Astrocyte (in vitro differentiated cells and primary cell): ENCODE measurements around the gene SLC1A3. TPM values are rescaled to one million over a fixed set of nuclear protein-coding genes. Genes with fewer than 3 reads are reported as not detected.

Experiments
- DNase-seq: peaks from one replicate; pipeline ENCODE4 v3.0.0-alpha.2; 2010; ENCODE audit warnings: low read depth
- FAIRE-seq: peaks from 2 replicates; lab custom pipeline; 2011; peaks lifted over from hg19 to GRCh38; lab: Jason Lieb, UNC
- H2AFZ ChIP-seq: 2 replicates; pipeline ENCODE4 v1.6.0; 2012; ENCODE audit warnings: low read depth, low read length, inconsistent platforms
- H3K27ac ChIP-seq: 2 replicates; pipeline ENCODE4 v1.5.1; 2011; ENCODE audit warnings: low read depth, low read length, inconsistent platforms
- H3K27me3 ChIP-seq: 2 replicates; pipeline ENCODE4 v1.6.0; 2011; ENCODE audit warnings: low read length, inconsistent platforms; ENCODE audit not compliant: insufficient read depth
- H3K36me3 ChIP-seq: 2 replicates; pipeline ENCODE4 v1.5.1; 2011; ENCODE audit warnings: low read length, inconsistent platforms; ENCODE audit not compliant: insufficient read depth
- H3K4me1 ChIP-seq: 2 replicates; pipeline ENCODE4 v1.5.1; 2011; ENCODE audit warnings: low read length, inconsistent platforms; ENCODE audit not compliant: insufficient read depth
- H3K4me2 ChIP-seq: 2 replicates; pipeline ENCODE4 v1.6.0; 2012; ENCODE audit warnings: low read length, inconsistent platforms
- H3K4me3 ChIP-seq: 2 replicates; pipeline ENCODE4 v1.5.1; 2011; ENCODE audit warnings: low read depth, mild to moderate bottlenecking, low read length, inconsistent platforms; ENCODE audit not compliant: insufficient read depth
- H3K79me2 ChIP-seq: 2 replicates; pipeline ENCODE4 v1.6.0; 2012; ENCODE audit warnings: mild to moderate bottlenecking, low read length, inconsistent platforms; ENCODE audit not compliant: insufficient read depth
- H3K9ac ChIP-seq: 2 replicates; pipeline ENCODE4 v1.6.0; 2012; ENCODE audit warnings: mild to moderate bottlenecking, low read length, inconsistent platforms
- H3K9me3 ChIP-seq: 2 replicates; pipeline ENCODE4 v1.5.1; 2012; ENCODE audit warnings: low read depth, mild to moderate bottlenecking, low read length, inconsistent platforms; ENCODE audit not compliant: insufficient read depth
- H4K20me1 ChIP-seq: 2 replicates; pipeline ENCODE4 v1.6.0; 2012; ENCODE audit warnings: low read length, inconsistent platforms; ENCODE audit not compliant: insufficient read depth
- H3K27ac Mint-ChIP-seq: one replicate; pipeline ENCODE4 v1.8.0; 2021; ENCODE audit warnings: mild to moderate bottlenecking, mixed read lengths; ENCODE audit not compliant: unreplicated experiment
- H3K27me3 Mint-ChIP-seq: one replicate; pipeline ENCODE4 v1.8.0; 2021; ENCODE audit warnings: low read depth, mixed read lengths; ENCODE audit not compliant: unreplicated experiment
- H3K36me3 Mint-ChIP-seq: one replicate; pipeline ENCODE4 v1.8.0; 2021; ENCODE audit warnings: low read depth, mixed read lengths; ENCODE audit not compliant: unreplicated experiment
- H3K4me1 Mint-ChIP-seq: one replicate; pipeline ENCODE4 v1.8.0; 2021; ENCODE audit warnings: low read depth, mixed read lengths; ENCODE audit not compliant: unreplicated experiment
- H3K4me3 Mint-ChIP-seq: one replicate; pipeline ENCODE4 v1.8.0; 2021; ENCODE audit warnings: mild to moderate bottlenecking, moderate library complexity, mixed read lengths; ENCODE audit not compliant: unreplicated experiment
- H3K9me3 Mint-ChIP-seq: one replicate; pipeline ENCODE4 v1.8.0; 2021; ENCODE audit warnings: mild to moderate bottlenecking, mixed read lengths; ENCODE audit not compliant: unreplicated experiment
- EZH2 ChIP-seq: IDR thresholded peaks from 2 replicates; pipeline ENCODE4 v1.6.1; 2012; ENCODE audit warnings: mild to moderate bottlenecking, low read length, inconsistent platforms; ENCODE audit not compliant: insufficient read depth
- total RNA-seq: library from RNA; stranded (reverse); gene quantifications from 2 replicates; pipeline ENCODE4 v1.2.1, GENCODE V29; 2021
- TF ChIP-seq, protein P1 (sequence below): IDR thresholded peaks from 2 replicates; pipeline ENCODE4 v1.5.1; 2011; ENCODE audit warnings: low read depth, mild to moderate bottlenecking, inconsistent platforms, low read length, moderate library complexity; ENCODE audit not compliant: insufficient read depth

The SLC1A3 gene
- total RNA-seq, 1 donor from 2014 or later: 23.8 TPM

DNA sequence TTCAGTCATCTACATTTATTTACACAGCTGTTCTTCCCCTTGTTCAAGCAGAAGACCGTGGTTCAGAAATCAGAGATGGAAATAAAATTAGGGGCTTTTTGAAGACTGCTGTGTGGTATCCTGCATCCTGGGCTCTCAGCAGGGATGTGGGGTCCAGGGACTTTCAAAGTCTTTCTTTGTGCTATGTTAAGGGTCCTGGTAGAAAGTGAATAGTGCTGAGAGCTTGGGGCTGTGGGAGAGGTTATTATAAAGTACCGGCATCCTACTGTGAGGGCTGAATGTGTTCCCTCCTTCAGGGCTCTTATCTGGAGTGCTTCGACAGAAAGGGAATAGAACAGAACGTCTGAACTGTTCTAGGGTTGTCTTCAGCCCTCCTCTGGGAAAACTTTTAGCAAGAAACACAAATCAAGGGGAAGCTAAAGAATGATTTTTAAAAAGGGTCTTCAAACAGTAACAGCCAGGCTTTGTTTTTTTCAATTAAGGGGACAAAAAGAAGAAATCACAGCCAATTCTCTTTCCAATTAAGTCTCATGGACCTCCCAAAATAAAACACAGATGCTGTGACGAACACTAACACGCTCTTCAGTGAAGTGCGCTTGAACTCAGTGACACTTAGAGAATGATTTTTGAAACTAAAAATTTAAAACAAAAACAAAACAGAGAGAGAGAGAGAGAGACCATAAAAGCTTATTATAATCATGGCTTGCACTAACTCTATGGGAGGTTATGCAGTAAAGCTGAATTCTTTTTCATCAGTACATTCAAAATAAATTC, 15.7 kb upstream of the SLC1A3 start:
- H2AFZ ChIP-seq: peak overlapping the region; percentile 35
- H3K4me3 ChIP-seq: no peak overlapping the region
- H3K79me2 ChIP-seq: no peaks in the 10 kb centered on the region
- Mint-ChIP-seq H3K27me3 (peaks cover 2% of the 10 kb centered on the region), H3K36me3 (no peaks in the 10 kb centered on the region), H3K4me3 (no peak overlapping the region), H3K4me1 (no peaks in the 10 kb centered on the region), H3K27ac (no peak overlapping the region), H3K9me3 (no peaks in the 10 kb centered on the region)
- H3K36me3 ChIP-seq: no peaks in the 10 kb centered on the region
- H3K27me3 ChIP-seq: no peaks in the 10 kb centered on the region
- no peak overlapping the region for H3K27ac ChIP-seq
- H3K4me1 ChIP-seq: no peaks in the 10 kb centered on the region
- no peak for TF ChIP-seq EZH2
- TF ChIP-seq, protein P1, sequence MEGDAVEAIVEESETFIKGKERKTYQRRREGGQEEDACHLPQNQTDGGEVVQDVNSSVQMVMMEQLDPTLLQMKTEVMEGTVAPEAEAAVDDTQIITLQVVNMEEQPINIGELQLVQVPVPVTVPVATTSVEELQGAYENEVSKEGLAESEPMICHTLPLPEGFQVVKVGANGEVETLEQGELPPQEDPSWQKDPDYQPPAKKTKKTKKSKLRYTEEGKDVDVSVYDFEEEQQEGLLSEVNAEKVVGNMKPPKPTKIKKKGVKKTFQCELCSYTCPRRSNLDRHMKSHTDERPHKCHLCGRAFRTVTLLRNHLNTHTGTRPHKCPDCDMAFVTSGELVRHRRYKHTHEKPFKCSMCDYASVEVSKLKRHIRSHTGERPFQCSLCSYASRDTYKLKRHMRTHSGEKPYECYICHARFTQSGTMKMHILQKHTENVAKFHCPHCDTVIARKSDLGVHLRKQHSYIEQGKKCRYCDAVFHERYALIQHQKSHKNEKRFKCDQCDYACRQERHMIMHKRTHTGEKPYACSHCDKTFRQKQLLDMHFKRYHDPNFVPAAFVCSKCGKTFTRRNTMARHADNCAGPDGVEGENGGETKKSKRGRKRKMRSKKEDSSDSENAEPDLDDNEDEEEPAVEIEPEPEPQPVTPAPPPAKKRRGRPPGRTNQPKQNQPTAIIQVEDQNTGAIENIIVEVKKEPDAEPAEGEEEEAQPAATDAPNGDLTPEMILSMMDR: no peak
- no peak for DNase-seq
- no peaks in the 10 kb centered on the region for H3K9me3 ChIP-seq
- H3K4me2 ChIP-seq: peak overlapping the region; percentile 22
- H3K9ac ChIP-seq: no peak overlapping the region
- FAIRE-seq: no peak
- no peaks in the 10 kb centered on the region for H4K20me1 ChIP-seq

DNA sequence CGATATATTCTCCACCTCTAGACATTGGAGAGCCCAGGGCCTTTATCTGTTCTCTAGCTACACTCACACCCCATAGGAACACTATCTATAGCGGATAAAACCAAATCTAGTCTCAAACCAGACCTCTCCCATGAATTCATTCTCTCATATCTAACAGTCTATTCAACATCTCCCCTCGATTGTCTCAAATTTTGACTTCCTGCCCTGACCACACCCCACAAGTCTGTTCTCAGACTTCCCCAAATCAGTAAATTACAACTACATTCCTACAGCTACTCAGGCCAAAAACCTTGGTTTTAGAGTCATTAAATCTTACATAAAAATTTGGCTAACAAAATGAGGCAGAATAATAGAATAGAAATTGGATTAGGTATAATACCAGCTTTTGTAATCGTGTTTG, 12.5 kb upstream of the SLC1A3 start:
- H3K9ac ChIP-seq: no peak overlapping the region
- H3K36me3 ChIP-seq: no peaks in the 10 kb centered on the region
- no peak overlapping the region for H3K27ac Mint-ChIP-seq
- no peaks in the 10 kb centered on the region for H4K20me1 ChIP-seq
- FAIRE-seq (no peak), DNase-seq (no peak)
- no peaks in the 10 kb centered on the region for H3K9me3 ChIP-seq
- no peaks in the 10 kb centered on the region for H3K9me3 Mint-ChIP-seq
- no peaks in the 10 kb centered on the region for H3K4me1 Mint-ChIP-seq
- no peak overlapping the region for H3K27ac ChIP-seq
- no peak overlapping the region for H3K4me2 ChIP-seq
- no peaks in the 10 kb centered on the region for H3K36me3 Mint-ChIP-seq
- H3K4me1 ChIP-seq: no peaks in the 10 kb centered on the region
- no peaks in the 10 kb centered on the region for H3K79me2 ChIP-seq
- no peak overlapping the region for H3K4me3 Mint-ChIP-seq
- no peak overlapping the region for H2AFZ ChIP-seq
- no peaks in the 10 kb centered on the region for H3K27me3 ChIP-seq
- no peaks in the 10 kb centered on the region for H3K27me3 Mint-ChIP-seq
- TF ChIP-seq, protein P1: no peak
- no peak for TF ChIP-seq EZH2
- no peak overlapping the region for H3K4me3 ChIP-seq

DNA sequence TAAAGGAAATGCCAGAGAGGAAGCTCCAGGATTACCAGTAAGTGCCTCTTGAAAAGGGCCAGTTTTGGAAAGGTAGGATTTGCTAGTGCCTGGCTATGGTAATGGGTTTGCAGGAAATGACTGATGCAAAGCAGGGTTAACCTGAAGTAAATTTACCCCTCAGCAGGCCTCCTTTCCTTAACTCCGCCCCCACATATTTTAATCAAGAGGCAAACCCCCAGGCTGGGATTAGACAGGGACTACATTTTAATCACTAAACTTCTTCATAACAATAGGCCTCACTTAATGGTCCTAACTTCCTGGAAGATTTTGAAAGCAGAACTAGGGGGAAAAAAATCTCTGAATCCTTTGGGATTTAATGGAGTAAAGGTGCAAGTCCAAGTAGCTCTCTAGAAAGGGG, 10.2 kb upstream of the SLC1A3 start:
- no peak overlapping the region for H3K27ac Mint-ChIP-seq
- no peak overlapping the region for H3K4me2 ChIP-seq
- no peaks in the 10 kb centered on the region for H3K4me1 ChIP-seq
- FAIRE-seq: no peak
- H3K4me1 Mint-ChIP-seq: peaks cover 7% of the 10 kb centered on the region
- H3K4me3 Mint-ChIP-seq: no peak overlapping the region
- no peaks in the 10 kb centered on the region for H3K79me2 ChIP-seq
- DNase-seq: no peak
- H3K4me3 ChIP-seq: no peak overlapping the region
- H3K9ac ChIP-seq: no peak overlapping the region
- H4K20me1 ChIP-seq: no peaks in the 10 kb centered on the region
- no peaks in the 10 kb centered on the region for H3K36me3 Mint-ChIP-seq
- TF ChIP-seq, protein P1: no peak
- no peak for TF ChIP-seq EZH2
- H3K27me3 Mint-ChIP-seq: no peaks in the 10 kb centered on the region
- no peaks in the 10 kb centered on the region for H3K9me3 Mint-ChIP-seq
- no peaks in the 10 kb centered on the region for H3K36me3 ChIP-seq
- H3K9me3 ChIP-seq: no peaks in the 10 kb centered on the region
- H3K27me3 ChIP-seq: no peaks in the 10 kb centered on the region
- H3K27ac ChIP-seq: no peak overlapping the region
- H2AFZ ChIP-seq: no peak overlapping the region
